Aorta (tissue), 5 donors: ENCODE results near the gene TARP.
"Not testable (repeated sequence)": the region's sequence is repeated elsewhere in the genome, so short reads cannot be mapped to it uniquely, and the experiment has no call there.

Source experiments
- ATAC-seq: fragments of 200-7000 bp; cut with Tn5 transposase; one replicate; pipeline ENCODE4 v1.9.1; 2022; ENCODE audit warnings: moderate library complexity; ENCODE audit not compliant: low FRiP score
- DNase-seq, 2 donors: peaks; one replicate each; pipeline ENCODE4 v3.0.0-alpha.2; 2020
- H3K27ac ChIP-seq, 2 donors: one replicate each; pipeline ENCODE4 v1.5.1; 2013; ENCODE audit warnings: low read length in 2 of 2, mild to moderate bottlenecking in 2 of 2, moderate library complexity in 2 of 2, control low read depth in 1 of 2, inconsistent platforms in 1 of 2, low read depth in 1 of 2
- H3K27me3 ChIP-seq, 2 donors: one replicate each; pipeline ENCODE4 v1.6.1; 2013; ENCODE audit warnings: control low read depth in 1 of 2, low read length in 1 of 2, mild to moderate bottlenecking in 1 of 2, moderate library complexity in 1 of 2; ENCODE audit not compliant: insufficient read depth in 2 of 2, control insufficient read depth in 1 of 2
- H3K36me3 ChIP-seq, 2 donors: one replicate each; pipeline ENCODE4 v1.6.1; 2013; ENCODE audit warnings: control low read depth in 1 of 2, low read length in 1 of 2, mild to moderate bottlenecking in 1 of 2; ENCODE audit not compliant: insufficient read depth in 2 of 2, control insufficient read depth in 1 of 2
- H3K4me1 ChIP-seq, 2 donors: one replicate each; pipeline ENCODE4 v1.6.1; 2013; ENCODE audit warnings: low read length in 2 of 2, control low read depth in 1 of 2, mild to moderate bottlenecking in 1 of 2, moderate library complexity in 1 of 2; ENCODE audit not compliant: insufficient read depth in 2 of 2, control insufficient read depth in 1 of 2
- H3K4me3 ChIP-seq, 2 donors: one replicate each; pipeline ENCODE4 v1.5.1; 2013; ENCODE audit warnings: low read length in 2 of 2, control low read depth in 1 of 2, mild to moderate bottlenecking in 1 of 2
- H3K9me3 ChIP-seq: one replicate; pipeline ENCODE4 v1.6.1; 2013; ENCODE audit warnings: mild to moderate bottlenecking, low read length; ENCODE audit not compliant: control insufficient read depth
- WGBS, 2 donors: extraction: QIAGEN DNeasy Blood & Tissue Kit; methylation state at CpG; one replicate each; pipeline ENCODE4 v1.1.7; 2013; 5-methylcytosine and 5-hydroxymethylcytosine counted together
- intact Hi-C, 2 donors: fragments of 100-400 bp; cut with DNase I; formaldehyde crosslinking; loops; one replicate each; pipeline versions ENCODE4 v1.14.2 to v1.15.0; 2022
- donor health status: healthy with polysubstance abuse.
- donor health status: Bipolar disorder and iron deficiency.
- donor health status: DM: no; HTN: no; CAD: no.
- donor health status: DM: no; HTN: no; CAD: no.
- donor health status: DM: yes; HTN: yes; CAD: no.

Gene TARP

GRCh38 chr7:38261601-38262000 is 11.8 kb downstream of the TARP start:
- H3K4me1 ChIP-seq, DNase-seq, ATAC-seq, H3K27me3 ChIP-seq, intact Hi-C loops, H3K27ac ChIP-seq, H3K36me3 ChIP-seq, H3K9me3 ChIP-seq, H3K4me3 ChIP-seq: not testable (repeated sequence)
- WGBS, 2 donors: 87 to 88% methylated on average over 12 of the region's 12 CpGs

DNA sequence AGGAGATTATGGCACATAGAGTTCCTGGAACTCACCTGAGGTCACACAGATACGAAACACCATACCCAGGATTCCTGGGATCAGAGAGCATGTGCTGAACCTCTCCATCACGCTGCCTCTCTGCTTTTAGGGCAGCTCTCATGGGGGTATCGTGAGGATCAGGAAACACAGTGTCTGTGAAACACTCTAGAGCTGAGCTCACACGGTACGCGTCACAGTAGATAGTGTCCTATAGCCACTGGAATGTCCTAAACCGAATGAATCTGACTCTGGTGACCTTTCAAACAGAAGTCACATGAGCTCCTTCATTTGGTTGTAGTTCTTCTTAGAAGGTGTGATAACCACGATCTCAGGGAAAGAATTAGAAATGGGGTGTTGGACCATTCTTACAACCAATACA is 14.3 kb downstream of the TARP start:
- DNase-seq, H3K9me3 ChIP-seq, H3K4me1 ChIP-seq, H3K27me3 ChIP-seq, H3K36me3 ChIP-seq, H3K4me3 ChIP-seq, H3K27ac ChIP-seq, ATAC-seq, intact Hi-C loops: not testable (repeated sequence)
- 90 to 93% methylated on average over 8 of the region's 8 CpGs for WGBS, 2 donors

GRCh38 chr7:38257350-38257677 is 16.1 kb downstream of the TARP start:
- Histone ChIP-seq H3K36me3 (no peaks in the 10 kb centered on the region), H3K27me3 (no peaks in the 10 kb centered on the region), H3K4me3 (no peak overlapping the region), H3K4me1 (no peaks in the 10 kb centered on the region), H3K27ac (no peak overlapping the region), H3K9me3 (no peaks in the 10 kb centered on the region)
- intact Hi-C loops: no loop called here
- DNase-seq: no peak
- ATAC-seq: no peak
- 44 to 50% methylated on average over 2 of the region's 2 CpGs for WGBS, 2 donors

- H3K9me3 ChIP-seq, H3K36me3 ChIP-seq, H3K27ac ChIP-seq, DNase-seq, intact Hi-C loops, ATAC-seq, H3K4me3 ChIP-seq, H3K27me3 ChIP-seq, H3K4me1 ChIP-seq: not testable (repeated sequence)
- WGBS, 2 donors: 42 to 60% methylated on average over 3 of the region's 3 CpGs
Measured at GRCh38 chr7:38249849-38250248, 23.6 kb downstream of the TARP start.

DNA sequence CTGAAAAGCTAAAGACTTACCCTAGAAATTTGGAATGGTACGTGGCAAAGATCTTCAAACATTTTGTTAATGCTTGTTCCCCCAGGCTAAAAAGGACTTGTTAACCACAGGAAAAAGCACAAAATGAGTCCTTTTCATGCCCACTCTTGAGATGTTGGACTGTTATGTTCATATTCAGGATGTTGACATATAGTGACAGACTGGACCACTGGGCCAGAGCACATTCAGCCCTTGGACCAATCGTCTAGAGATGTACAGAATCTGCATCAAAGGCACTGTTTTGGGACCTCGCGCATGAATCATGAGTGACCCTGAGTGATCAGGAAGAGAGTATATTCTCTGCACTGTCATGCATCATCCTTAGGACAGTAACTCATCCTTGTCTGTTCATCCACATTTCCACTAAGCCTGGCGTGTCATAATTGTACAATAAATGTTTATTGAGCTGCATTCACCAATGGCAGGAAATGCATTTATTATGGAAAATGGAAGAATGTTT is 25.3 kb downstream of the TARP start:
- no peaks in the 10 kb centered on the region for H3K4me1 ChIP-seq

DNA sequence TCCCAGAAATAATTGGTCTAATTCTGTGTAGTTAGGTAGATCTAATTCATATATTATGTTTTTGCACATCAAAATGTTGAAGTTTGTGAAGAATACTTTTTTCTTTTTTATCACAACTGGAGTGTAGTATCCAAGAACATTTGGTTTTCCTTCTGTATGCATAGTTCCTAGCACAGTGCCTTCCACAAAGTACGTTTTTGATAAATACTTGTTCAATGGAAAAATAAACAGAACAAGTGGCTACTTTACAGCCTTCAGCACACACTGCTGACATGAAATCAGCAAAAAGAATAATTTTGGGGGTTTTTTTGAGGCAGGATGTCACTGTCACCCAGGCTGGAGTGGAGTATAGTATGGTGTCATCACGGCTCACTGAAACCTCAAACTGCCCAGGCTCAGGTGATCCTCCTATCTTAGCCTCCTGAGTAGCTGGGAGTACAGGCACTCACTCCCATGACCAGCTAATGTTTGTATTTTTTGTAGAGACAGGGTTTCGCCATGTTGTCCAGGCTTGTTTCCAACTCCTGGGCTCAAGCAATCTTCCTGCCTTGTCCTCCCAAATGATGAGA is 27.9 kb downstream of the TARP start:
- Histone ChIP-seq H3K36me3 (no peaks in the 10 kb centered on the region), H3K4me1 (no peaks in the 10 kb centered on the region), H3K27me3 (no peaks in the 10 kb centered on the region), H3K27ac (no peak overlapping the region), H3K4me3 (no peak overlapping the region), H3K9me3 (peaks cover 1% of the 10 kb centered on the region)
- ATAC-seq (no peak), DNase-seq (no peak)
- intact Hi-C loops: no loop called here
- WGBS, 2 donors: 52 to 62% methylated on average over 3 of the region's 3 CpGs

More for the DNA sequence above, 25.3 kb downstream of the TARP start:
- ATAC-seq (no peak), DNase-seq (no peak)
- peaks cover 1% of the 10 kb centered on the region for H3K9me3 ChIP-seq
- no peak overlapping the region for H3K27ac ChIP-seq
- H3K27me3 ChIP-seq: no peaks in the 10 kb centered on the region
- WGBS, 2 donors: 91 to 94% methylated on average over 5 of the region's 5 CpGs
- intact Hi-C loops: no loop called here
- H3K4me3 ChIP-seq: no peak overlapping the region
- H3K36me3 ChIP-seq: no peaks in the 10 kb centered on the region

DNA sequence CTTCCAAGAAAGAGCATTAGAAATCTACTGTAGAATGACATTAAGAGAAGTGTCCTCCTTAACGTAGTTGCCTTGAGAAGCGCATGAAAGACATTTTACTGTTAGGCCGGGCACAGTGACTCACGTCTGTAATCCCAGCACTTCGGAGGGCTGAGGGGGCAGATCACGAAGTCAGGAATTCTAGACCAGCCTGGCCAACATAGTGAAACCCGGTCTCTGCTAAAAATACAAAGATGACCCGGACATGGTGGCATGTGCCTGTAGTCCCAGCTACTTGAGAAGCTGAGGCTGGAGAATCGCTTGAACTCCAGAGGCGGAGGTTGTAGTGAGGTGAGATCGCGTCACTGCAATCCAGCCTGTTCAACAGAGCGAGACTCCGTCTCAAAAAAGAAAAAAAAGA is 28.9 kb downstream of the TARP start:
- no peaks in the 10 kb centered on the region for H3K36me3 ChIP-seq
- intact Hi-C loops: no loop called here
- WGBS, 2 donors: 86% methylated on average over 14 of the region's 14 CpGs

DNA sequence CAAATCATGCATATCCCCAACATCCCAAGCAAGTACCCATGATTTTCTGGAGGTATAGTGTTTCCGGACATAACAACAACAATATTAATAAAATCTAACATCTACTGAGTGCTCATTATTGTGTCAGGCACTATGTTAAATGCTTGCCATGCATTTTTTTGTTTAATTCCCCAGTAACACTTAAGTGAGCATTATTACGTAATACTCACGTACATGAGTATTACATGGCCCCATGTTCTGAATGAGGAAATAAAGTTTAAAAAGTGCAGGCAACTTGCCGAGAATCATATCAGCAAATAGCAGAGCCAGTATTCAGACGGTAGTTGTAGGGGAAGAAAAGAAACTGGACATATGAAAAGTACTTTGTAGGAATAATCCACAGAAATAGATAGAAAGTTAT is 30.1 kb downstream of the TARP start:
- H3K9me3 ChIP-seq, H3K27ac ChIP-seq: not testable (repeated sequence)

More for the DNA sequence above, 28.9 kb downstream of the TARP start:
- no peak overlapping the region for H3K4me3 ChIP-seq
- ATAC-seq (no peak), DNase-seq (no peak)
- H3K4me1 ChIP-seq: no peaks in the 10 kb centered on the region
- no peaks in the 10 kb centered on the region for H3K27me3 ChIP-seq
- H3K9me3 ChIP-seq: peaks cover 1% of the 10 kb centered on the region
- H3K27ac ChIP-seq: no peak overlapping the region

GRCh38 chr7:38242814-38243213 is 30.6 kb downstream of the TARP start:
- H3K27me3 ChIP-seq: no peaks in the 10 kb centered on the region
- H3K4me1 ChIP-seq: no peaks in the 10 kb centered on the region
- intact Hi-C loops: no loop called here
- no peak for DNase-seq
- H3K4me3 ChIP-seq: no peak overlapping the region
- no peak for ATAC-seq
- no peaks in the 10 kb centered on the region for H3K9me3 ChIP-seq
- H3K27ac ChIP-seq: no peak overlapping the region
- H3K36me3 ChIP-seq: no peaks in the 10 kb centered on the region
- 81 to 91% methylated on average over 6 of the region's 6 CpGs for WGBS, 2 donors

More for the DNA sequence above, 30.1 kb downstream of the TARP start:
- DNase-seq, H3K4me3 ChIP-seq, H3K4me1 ChIP-seq, intact Hi-C loops, H3K36me3 ChIP-seq, ATAC-seq, H3K27me3 ChIP-seq: not testable (repeated sequence)
- 57 to 58% methylated on average over 5 of the region's 5 CpGs for WGBS, 2 donors
